NT2/D1 (cell line): ENCODE results near the gene TTBK2.

Source experiments
- SUZ12 ChIP-seq: IDR thresholded peaks from 2 replicates; pipeline ENCODE4 v1.6.1; 2011; ENCODE audit not compliant: insufficient read length, insufficient read depth; ENCODE audit errors: extremely low read depth
- YY1 ChIP-seq: IDR thresholded peaks from 2 replicates; pipeline ENCODE4 v1.6.1; 2011; ENCODE audit not compliant: insufficient read length, insufficient read depth
- ZNF274 ChIP-seq: IDR thresholded peaks from 2 replicates; pipeline ENCODE4 v1.6.1; 2011; ENCODE audit warnings: mild to moderate bottlenecking, low read depth, low read length

- TF ChIP-seq YY1 (no peak), SUZ12 (no peak), ZNF274 (no peak)
Measured at GRCh38 chr15:42890161-42890913, 30.2 kb downstream of the TTBK2 start.
